GM12892 (cell line): ENCODE results near the gene CRY2.

ENCODE experiments used
- DNase-seq: peaks from one replicate; pipeline ENCODE4 v3.0.0; 2011; ENCODE audit not compliant: insufficient read length
- FAIRE-seq: peaks from 2 replicates; lab custom pipeline; 2011; peaks lifted over from hg19 to GRCh38; lab: Jason Lieb, UNC
- POLR2A ChIP-seq: IDR thresholded peaks from 2 replicates; pipeline ENCODE4 v1.6.1; 2011; ENCODE audit warnings: low read depth, low read length, control low read depth
- POLR2AphosphoS5 ChIP-seq: IDR thresholded peaks from 2 replicates; pipeline ENCODE4 v1.6.1; 2011; ENCODE audit warnings: low read depth, low read length, control low read depth
- TAF1 ChIP-seq: IDR thresholded peaks from 2 replicates; pipeline ENCODE4 v1.6.1; 2011; ENCODE audit warnings: low read depth, mild to moderate bottlenecking, control low read depth, low read length, borderline replicate concordance

Gene CRY2

GRCh38 chr11:45920531-45921477, 73.5 kb downstream of the CRY2 start:
- FAIRE-seq, result no peak
- DNase-seq, result no peak
- TF ChIP-seq POLR2A, result no peak
- TF ChIP-seq POLR2AphosphoS5, result no peak
- TF ChIP-seq TAF1, result no peak

- DNase-seq (peak; percentile 24), FAIRE-seq (no peak)
- TF ChIP-seq TAF1, result no peak
- TF ChIP-seq POLR2AphosphoS5, result no peak
- no peak for TF ChIP-seq POLR2A
These were observed 74.5 kb downstream of the CRY2 start for GRCh38 chr11:45921561-45922424.

- peak; percentile 39 for DNase-seq
- no peak for FAIRE-seq
- TF ChIP-seq TAF1 (no peak), POLR2A (no peak), POLR2AphosphoS5 (no peak)
These were observed 75.3 kb downstream of the CRY2 start, which contains the start of gene LARGE2 for GRCh38 chr11:45922425-45923082. Gene LARGE2, plus strand, starts transcription at chr11:45922656. Its CDS starts 227 bp downstream, at chr11:45922883.

GRCh38 chr11:45924036-45924915, 77.0 kb downstream of the CRY2 start:
- DNase-seq, result peak; percentile 27
- TF ChIP-seq TAF1, result no peak
- no peak for TF ChIP-seq POLR2A
- no peak for TF ChIP-seq POLR2AphosphoS5
- FAIRE-seq, result peak; percentile 5

- TF ChIP-seq POLR2A (no peak), POLR2AphosphoS5 (no peak), TAF1 (no peak)
- FAIRE-seq, result no peak
- no peak for DNase-seq
These were observed 77.7 kb downstream of the CRY2 start for GRCh38 chr11:45924927-45925326.

GRCh38 chr11:45925550-45925949, 78.3 kb downstream of the CRY2 start:
- DNase-seq (no peak), FAIRE-seq (no peak)
- TF ChIP-seq POLR2AphosphoS5, result no peak
- TF ChIP-seq TAF1, result no peak

- TF ChIP-seq TAF1 (no peak), POLR2AphosphoS5 (no peak), POLR2A (no peak)
- FAIRE-seq (no peak), DNase-seq (no peak)
These were observed 78.7 kb downstream of the CRY2 start for GRCh38 chr11:45926001-45926401.

GRCh38 chr11:45926536-45927331, 79.5 kb downstream of the CRY2 start:
- FAIRE-seq (no peak), DNase-seq (no peak)
- TF ChIP-seq TAF1, result no peak
- TF ChIP-seq POLR2A, result no peak
- TF ChIP-seq POLR2AphosphoS5, result no peak

- TF ChIP-seq POLR2A, result no peak
- TF ChIP-seq POLR2AphosphoS5, result no peak
- TF ChIP-seq TAF1, result no peak
- FAIRE-seq (no peak), DNase-seq (no peak)
These were observed 80.0 kb downstream of the CRY2 start for GRCh38 chr11:45927332-45927683.

GRCh38 chr11:45927684-45928413, 80.6 kb downstream of the CRY2 start:
- FAIRE-seq, result no peak

More at GRCh38 chr11:45927684-45928413, 80.6 kb downstream of the CRY2 start:
- TF ChIP-seq POLR2A (no peak), TAF1 (no peak), POLR2AphosphoS5 (no peak)
- DNase-seq, result no peak
